GM10847 (cell line): ENCODE measurements around the gene GOLGA5.

Source experiments
- POLR2A ChIP-seq: IDR thresholded peaks from 2 replicates; pipeline ENCODE4 v1.6.1; 2011; ENCODE audit not compliant: insufficient read length; ENCODE audit errors: extremely low read depth

Gene GOLGA5

GRCh38 chr14:92863286-92864080 is 69.4 kb downstream of the GOLGA5 start:
- TF ChIP-seq POLR2A: no peak

GRCh38 chr14:92865674-92866073 is 71.6 kb downstream of the GOLGA5 start:
- TF ChIP-seq POLR2A: no peak

- TF ChIP-seq POLR2A: no peak
Observed at GRCh38 chr14:92866181-92866752, 72.2 kb downstream of the GOLGA5 start.

- TF ChIP-seq POLR2A: no peak
Observed at GRCh38 chr14:92866901-92867865, 73.1 kb downstream of the GOLGA5 start.

GRCh38 chr14:92874962-92875661 is 81.0 kb downstream of the GOLGA5 start:
- no peak for TF ChIP-seq POLR2A

- TF ChIP-seq POLR2A: no peak
Observed at GRCh38 chr14:92877757-92878431, 83.8 kb downstream of the GOLGA5 start.

GRCh38 chr14:92880351-92880750 is 86.2 kb downstream of the GOLGA5 start:
- no peak for TF ChIP-seq POLR2A

- no peak for TF ChIP-seq POLR2A
Observed at GRCh38 chr14:92880851-92881250, 86.7 kb downstream of the GOLGA5 start.

GRCh38 chr14:92883066-92883465 is 89.0 kb downstream of the GOLGA5 start:
- no peak for TF ChIP-seq POLR2A

GRCh38 chr14:92884410-92884809 is 90.3 kb downstream of the GOLGA5 start:
- TF ChIP-seq POLR2A: no peak

- TF ChIP-seq POLR2A: no peak
Observed at GRCh38 chr14:92885279-92886061, 91.4 kb downstream of the GOLGA5 start.

GRCh38 chr14:92886337-92886736 is 92.2 kb downstream of the GOLGA5 start:
- no peak for TF ChIP-seq POLR2A

GRCh38 chr14:92887157-92887556 is 93.1 kb downstream of the GOLGA5 start:
- TF ChIP-seq POLR2A: no peak

- no peak for TF ChIP-seq POLR2A
Observed at GRCh38 chr14:92888896-92889295, 94.8 kb downstream of the GOLGA5 start.
